Bronchial epithelial cell (primary cell): ENCODE data around the gene APLP2. TPM values are rescaled to one million over a fixed set of nuclear protein-coding genes. Genes with fewer than 3 reads are reported as not detected.
A peak's percentile ranks its signal among the peaks of the same experiment; 100 is the strongest.

Experiments
- DNase-seq: peaks from one replicate; pipeline ENCODE4 v3.0.0-alpha.2; 2010; ENCODE audit warnings: low read depth
- FAIRE-seq: peaks from 2 replicates; lab custom pipeline; 2011; peaks lifted over from hg19 to GRCh38; lab: Jason Lieb, UNC
- H3K27me3 ChIP-seq: 2 replicates; pipeline ENCODE4 v1.5.1; 2011; ENCODE audit warnings: low read length; ENCODE audit not compliant: control insufficient read depth, insufficient read depth
- H3K36me3 ChIP-seq: 2 replicates; pipeline ENCODE4 v1.5.1; 2011; ENCODE audit warnings: low read length; ENCODE audit not compliant: control insufficient read depth, insufficient read depth
- H3K4me3 ChIP-seq: 2 replicates; pipeline ENCODE4 v1.5.1; 2011; ENCODE audit warnings: mild to moderate bottlenecking, low read depth, low read length, control low read depth
- CTCF ChIP-seq: IDR thresholded peaks from 2 replicates; pipeline ENCODE4 v1.5.1; 2011; ENCODE audit warnings: mild to moderate bottlenecking, moderate library complexity, low read length, control low read depth, inconsistent platforms; ENCODE audit not compliant: insufficient read depth, severe bottlenecking
- total RNA-seq: library from RNA; depleted of rRNA; stranded (reverse); fragments of >200 nt; gene quantifications from 2 replicates; pipeline ENCODE4 v1.2.1, GENCODE V29; 2014

Gene APLP2
- total RNA-seq, 1 donor from 2014 or later = 504 TPM

- Histone ChIP-seq H3K4me3 (no peak overlapping the region), H3K36me3 (no peaks in the 10 kb centered on the region), H3K27me3 (no peaks in the 10 kb centered on the region)
- TF ChIP-seq CTCF = no peak
- DNase-seq (no peak), FAIRE-seq (no peak)
Measured at GRCh38 chr11:130025371-130025770, 44.3 kb upstream of the APLP2 start.

GRCh38 chr11:130029137-130029536 is 40.6 kb upstream of the APLP2 start:
- DNase-seq (peak; percentile 55), FAIRE-seq (no peak)
- no peak for TF ChIP-seq CTCF
- H3K4me3 ChIP-seq = no peak overlapping the region
- no peaks in the 10 kb centered on the region for H3K27me3 ChIP-seq
- no peaks in the 10 kb centered on the region for H3K36me3 ChIP-seq

GRCh38 chr11:130031056-130031455 is 38.6 kb upstream of the APLP2 start:
- no peak for FAIRE-seq
- no peak overlapping the region for H3K4me3 ChIP-seq
- no peak for TF ChIP-seq CTCF
- no peaks in the 10 kb centered on the region for H3K36me3 ChIP-seq
- no peaks in the 10 kb centered on the region for H3K27me3 ChIP-seq
- DNase-seq = no peak

GRCh38 chr11:130031945-130032344 is 37.7 kb upstream of the APLP2 start:
- TF ChIP-seq CTCF = no peak
- Histone ChIP-seq H3K27me3 (no peaks in the 10 kb centered on the region), H3K4me3 (no peak overlapping the region), H3K36me3 (no peaks in the 10 kb centered on the region)
- peak; percentile 62 for DNase-seq
- FAIRE-seq = no peak

GRCh38 chr11:130032931-130033330 is 36.8 kb upstream of the APLP2 start:
- Histone ChIP-seq H3K4me3 (no peak overlapping the region), H3K27me3 (no peaks in the 10 kb centered on the region), H3K36me3 (no peaks in the 10 kb centered on the region)
- no peak for DNase-seq
- FAIRE-seq = no peak
- TF ChIP-seq CTCF = no peak

GRCh38 chr11:130034236-130034635 is 35.5 kb upstream of the APLP2 start:
- Histone ChIP-seq H3K4me3 (no peak overlapping the region), H3K27me3 (no peaks in the 10 kb centered on the region), H3K36me3 (no peaks in the 10 kb centered on the region)
- no peak for TF ChIP-seq CTCF
- no peak for FAIRE-seq
- DNase-seq = no peak
